OCI-LY1 (cell line): ENCODE data around the gene TTC23L.

Experiments used
- EZH2 ChIP-seq: fragments of 200-600 bp; sonication (generic), shearing (Covaris generic); IDR thresholded peaks from 2 replicates; pipeline ENCODE4 v1.8.0; 2017; ENCODE audit warnings: borderline replicate concordance, mixed run types, mild to moderate bottlenecking, antibody characterized with exemption, low read length, moderate library complexity, mixed read lengths
- TF ChIP-seq, protein P1 (sequence below): fragments of 200-600 bp; sonication (generic), shearing (Covaris generic); IDR thresholded peaks from 2 replicates; pipeline ENCODE4 v1.5.1; 2017; ENCODE audit warnings: mild to moderate bottlenecking, antibody characterized with exemption, low read length, moderate library complexity, mixed read lengths

DNA sequence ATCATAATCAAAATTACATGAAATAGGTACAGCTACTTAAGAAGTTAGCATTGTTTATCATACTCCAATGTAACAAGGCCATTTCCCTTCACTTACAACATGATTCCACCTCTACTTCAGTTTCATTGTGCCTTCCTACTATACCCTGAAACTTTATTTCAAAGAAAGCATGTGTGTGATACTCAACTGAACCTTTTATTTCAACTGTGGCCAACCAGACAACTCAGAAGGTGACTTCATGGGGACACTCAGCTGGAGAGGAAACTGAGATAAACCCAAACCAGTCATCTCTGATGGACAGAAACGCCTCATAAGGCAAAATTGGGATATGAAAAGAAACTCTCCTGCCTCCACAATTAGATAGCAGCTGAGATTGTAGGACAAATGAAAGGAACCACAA, 5.9 kb upstream of the TTC23L start:
- TF ChIP-seq, protein P1, sequence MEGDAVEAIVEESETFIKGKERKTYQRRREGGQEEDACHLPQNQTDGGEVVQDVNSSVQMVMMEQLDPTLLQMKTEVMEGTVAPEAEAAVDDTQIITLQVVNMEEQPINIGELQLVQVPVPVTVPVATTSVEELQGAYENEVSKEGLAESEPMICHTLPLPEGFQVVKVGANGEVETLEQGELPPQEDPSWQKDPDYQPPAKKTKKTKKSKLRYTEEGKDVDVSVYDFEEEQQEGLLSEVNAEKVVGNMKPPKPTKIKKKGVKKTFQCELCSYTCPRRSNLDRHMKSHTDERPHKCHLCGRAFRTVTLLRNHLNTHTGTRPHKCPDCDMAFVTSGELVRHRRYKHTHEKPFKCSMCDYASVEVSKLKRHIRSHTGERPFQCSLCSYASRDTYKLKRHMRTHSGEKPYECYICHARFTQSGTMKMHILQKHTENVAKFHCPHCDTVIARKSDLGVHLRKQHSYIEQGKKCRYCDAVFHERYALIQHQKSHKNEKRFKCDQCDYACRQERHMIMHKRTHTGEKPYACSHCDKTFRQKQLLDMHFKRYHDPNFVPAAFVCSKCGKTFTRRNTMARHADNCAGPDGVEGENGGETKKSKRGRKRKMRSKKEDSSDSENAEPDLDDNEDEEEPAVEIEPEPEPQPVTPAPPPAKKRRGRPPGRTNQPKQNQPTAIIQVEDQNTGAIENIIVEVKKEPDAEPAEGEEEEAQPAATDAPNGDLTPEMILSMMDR: no peak
- no peak for TF ChIP-seq EZH2
